ENCODE measurements around the gene NT5DC3. TPM values are rescaled to one million over a fixed set of nuclear protein-coding genes. Genes with fewer than 3 reads are reported as not detected.

NT5DC3 gene
- total and polyA plus RNA-seq, 3 experiments from 2014 or later = 0.93 to 10.0 (median 9.9) TPM

DNA sequence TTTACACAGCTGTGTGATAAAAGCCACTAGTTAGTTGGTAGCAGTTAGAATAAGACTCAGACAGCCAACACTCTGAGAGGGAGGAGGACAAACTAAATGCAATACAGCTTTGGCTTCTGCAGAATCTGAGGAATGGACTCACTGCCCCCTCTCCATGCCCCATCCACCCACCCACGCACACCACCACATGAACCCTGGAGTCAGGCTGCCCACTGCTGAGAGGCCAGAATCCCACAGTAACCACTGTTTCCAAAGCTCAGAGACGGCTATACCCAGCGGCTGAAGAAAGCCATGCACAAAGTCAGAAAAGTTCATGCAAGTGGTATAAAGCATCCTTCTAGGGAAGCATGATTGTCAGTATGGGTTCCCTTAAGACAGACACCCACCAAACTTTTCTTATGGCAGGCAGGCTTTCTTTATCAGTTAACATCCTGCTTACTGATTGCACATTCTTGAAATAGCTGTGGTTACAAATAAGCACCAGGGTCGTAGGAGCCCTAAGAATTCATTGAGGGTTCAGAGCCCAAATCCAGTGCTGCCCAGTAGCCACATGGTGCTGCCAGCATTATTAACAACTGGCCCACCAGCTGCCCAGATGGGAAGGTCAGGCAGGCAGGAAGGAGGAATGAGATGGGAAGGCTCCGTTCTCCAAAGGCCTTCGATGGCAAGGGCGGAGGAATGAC, 61.5 kb downstream of the NT5DC3 start:
- POLR2A ChIA-PET = no interaction called here
- no peaks in the 10 kb centered on the region for H3K36me3 ChIP-seq (ENCODE audit: insufficient read depth, low read length)
- H3K27ac ChIP-seq (ENCODE audit: low read depth, low read length) = no peak overlapping the region
- no peaks in the 10 kb centered on the region for H3K4me1 Mint-ChIP-seq
- H3K27me3 Mint-ChIP-seq = no peaks in the 10 kb centered on the region
- H3K4me1 ChIP-seq (ENCODE audit: insufficient read depth, low read length) = no peaks in the 10 kb centered on the region
- CTCF ChIA-PET = interaction anchor here (1.2 kb wide), 1 partner anchor 10 kb away, joined by 3 read pairs; no protein-coding TSS in a partner anchor
- H3K9me3 Mint-ChIP-seq = no peaks in the 10 kb centered on the region
- peaks cover 26 to 69% (median 32%) of the 10 kb centered on the region in 3 donors for H3K36me3 Mint-ChIP-seq
- no peak overlapping the region for H3K4me3 ChIP-seq (ENCODE audit: low read length)
- H3K9me3 ChIP-seq (ENCODE audit: low read length) = no peaks in the 10 kb centered on the region
- DNase-seq = no peak
- H3K4me3 Mint-ChIP-seq = no peak overlapping the region
- no peaks in the 10 kb centered on the region for H3K27me3 ChIP-seq (ENCODE audit: insufficient read depth, low read length, poor library complexity, severe bottlenecking)
- H3K27ac Mint-ChIP-seq = peak overlapping the region in 1 of 8 donors; percentile 38

DNA sequence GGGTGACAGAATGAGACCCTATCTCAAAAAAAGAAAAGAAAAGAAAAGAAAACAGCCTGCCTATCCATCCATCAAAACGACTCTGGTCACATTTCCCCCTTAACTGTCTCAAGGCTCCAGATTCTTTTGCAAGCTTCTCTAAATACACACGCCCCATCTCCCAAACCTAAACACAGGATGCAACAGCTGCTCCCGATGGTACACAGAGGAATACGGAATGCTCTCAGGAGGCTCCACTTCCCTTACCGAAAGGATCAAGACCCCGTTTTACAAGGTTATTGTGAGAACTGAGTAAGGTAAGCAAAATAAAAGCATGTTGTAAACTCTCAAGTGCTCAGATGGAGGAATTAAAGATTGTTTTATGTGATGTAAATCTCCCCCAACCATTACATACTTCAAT, 62.3 kb downstream of the NT5DC3 start:
- no peak overlapping the region for H3K27ac ChIP-seq (ENCODE audit: low read depth, low read length)
- H3K9me3 ChIP-seq (ENCODE audit: low read length) = no peaks in the 10 kb centered on the region
- H3K4me3 ChIP-seq (ENCODE audit: low read length) = no peak overlapping the region
- no peaks in the 10 kb centered on the region for H3K4me1 Mint-ChIP-seq
- H3K4me3 Mint-ChIP-seq = no peak overlapping the region
- CTCF ChIA-PET = no interaction called here
- no peaks in the 10 kb centered on the region for H3K4me1 ChIP-seq (ENCODE audit: insufficient read depth, low read length)
- H3K36me3 Mint-ChIP-seq = peaks cover 19 to 61% (median 30%) of the 10 kb centered on the region in 3 donors
- DNase-seq = no peak
- no peaks in the 10 kb centered on the region for H3K36me3 ChIP-seq (ENCODE audit: insufficient read depth, low read length)
- no peaks in the 10 kb centered on the region for H3K27me3 ChIP-seq (ENCODE audit: insufficient read depth, low read length, poor library complexity, severe bottlenecking)
- H3K27ac Mint-ChIP-seq = peak overlapping the region in 1 of 8 donors; percentile 42
- POLR2A ChIA-PET = no interaction called here
- H3K9me3 Mint-ChIP-seq = no peaks in the 10 kb centered on the region
- H3K27me3 Mint-ChIP-seq = no peaks in the 10 kb centered on the region

DNA sequence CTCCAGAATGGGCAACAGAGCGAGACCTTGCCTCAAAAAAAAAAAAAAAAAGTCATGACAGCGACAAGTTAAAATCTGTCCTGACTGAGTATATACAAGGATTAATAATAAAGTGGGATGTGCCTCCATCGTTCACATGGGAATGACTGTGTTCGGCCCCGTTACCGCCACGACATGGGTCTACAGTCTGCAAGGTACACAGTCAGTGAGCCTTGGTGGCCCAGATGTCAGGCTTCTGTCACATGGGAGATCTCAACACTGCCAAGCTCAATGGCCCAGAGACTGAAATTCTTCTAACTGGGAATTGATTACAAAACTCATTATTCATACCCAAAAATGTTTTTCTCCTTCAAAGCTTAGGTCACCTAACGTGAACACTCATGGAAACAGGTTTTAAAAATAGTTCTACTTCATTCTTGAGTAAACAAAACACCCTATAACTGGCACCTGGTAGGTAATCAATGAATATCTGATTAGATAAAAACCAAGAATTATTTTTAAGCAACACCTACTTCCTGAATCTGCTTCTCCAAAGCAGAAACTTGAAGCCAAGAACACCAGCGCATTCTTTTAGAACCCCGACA, 66.0 kb downstream of the NT5DC3 start:
- H3K4me3 Mint-ChIP-seq = no peak overlapping the region
- H3K27ac Mint-ChIP-seq = peak overlapping the region in 1 of 8 donors; percentile 35
- no peak for DNase-seq
- no peaks in the 10 kb centered on the region for H3K36me3 ChIP-seq (ENCODE audit: insufficient read depth, low read length)
- H3K9me3 Mint-ChIP-seq = no peaks in the 10 kb centered on the region
- H3K27me3 Mint-ChIP-seq = no peaks in the 10 kb centered on the region
- POLR2A ChIA-PET = no interaction called here
- H3K9me3 ChIP-seq (ENCODE audit: low read length) = no peaks in the 10 kb centered on the region
- H3K27me3 ChIP-seq (ENCODE audit: insufficient read depth, low read length, poor library complexity, severe bottlenecking) = no peaks in the 10 kb centered on the region
- CTCF ChIA-PET = no interaction called here
- H3K27ac ChIP-seq (ENCODE audit: low read depth, low read length) = no peak overlapping the region
- no peaks in the 10 kb centered on the region for H3K4me1 ChIP-seq (ENCODE audit: insufficient read depth, low read length)
- no peaks in the 10 kb centered on the region for H3K4me1 Mint-ChIP-seq
- no peak overlapping the region for H3K4me3 ChIP-seq (ENCODE audit: low read length)
- peaks cover 10 to 46% (median 24%) of the 10 kb centered on the region in 3 donors for H3K36me3 Mint-ChIP-seq

DNA sequence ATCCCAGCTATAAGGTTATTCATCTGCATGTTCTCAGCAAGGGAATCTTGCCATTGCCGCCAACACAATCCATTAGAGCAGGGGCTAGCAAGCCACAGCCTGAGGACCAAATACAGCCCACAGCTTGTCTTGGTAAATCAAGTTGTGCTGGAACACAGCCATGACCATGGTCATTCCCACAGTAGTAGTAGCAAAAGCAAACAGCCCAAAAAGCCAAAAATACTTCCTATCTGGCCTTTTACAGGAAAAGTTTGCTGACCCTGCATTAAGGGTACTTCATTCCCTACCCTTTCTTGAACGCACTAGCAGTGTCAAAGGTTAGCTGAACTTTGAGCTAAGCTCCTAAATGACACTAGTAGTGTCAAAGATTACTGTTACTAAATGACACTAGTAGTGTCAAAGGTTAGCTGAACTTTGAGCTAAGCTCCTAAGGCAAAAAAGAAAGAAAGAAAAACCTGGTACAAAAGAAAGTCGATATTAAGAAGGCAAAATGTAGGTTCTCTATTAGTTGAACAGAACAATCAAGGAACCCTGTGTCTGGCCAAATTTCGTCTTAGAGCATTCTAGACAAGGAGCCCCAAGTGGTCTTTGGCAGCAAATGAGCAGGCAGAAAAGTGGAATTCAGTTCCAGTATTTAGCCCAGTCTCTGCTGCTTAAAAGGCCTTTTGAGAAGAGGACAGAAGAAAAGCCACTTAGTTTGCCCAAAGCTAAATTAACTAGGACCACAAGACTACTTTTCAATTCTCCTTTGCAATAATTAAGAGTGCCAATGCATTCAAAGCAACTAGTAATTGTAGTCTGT, 67.7 kb downstream of the NT5DC3 start:
- CTCF ChIA-PET = interaction anchor here (1.5 kb wide), 1 partner anchor 8 kb away, joined by 4 read pairs; no protein-coding TSS in a partner anchor
- H3K4me3 Mint-ChIP-seq = no peak overlapping the region
- POLR2A ChIA-PET = no interaction called here
- H3K4me1 Mint-ChIP-seq = no peaks in the 10 kb centered on the region
- H3K9me3 Mint-ChIP-seq = no peaks in the 10 kb centered on the region
- no peaks in the 10 kb centered on the region for H3K4me1 ChIP-seq (ENCODE audit: insufficient read depth, low read length)
- H3K36me3 ChIP-seq (ENCODE audit: insufficient read depth, low read length) = no peaks in the 10 kb centered on the region
- H3K27ac ChIP-seq (ENCODE audit: low read depth, low read length) = no peak overlapping the region
- no peak overlapping the region for H3K27ac Mint-ChIP-seq
- H3K4me3 ChIP-seq (ENCODE audit: low read length) = no peak overlapping the region
- H3K27me3 ChIP-seq (ENCODE audit: insufficient read depth, low read length, poor library complexity, severe bottlenecking) = no peaks in the 10 kb centered on the region
- peaks cover 0 to 31% (median 19%) of the 10 kb centered on the region in 3 donors for H3K36me3 Mint-ChIP-seq
- H3K9me3 ChIP-seq (ENCODE audit: low read length) = no peaks in the 10 kb centered on the region
- no peaks in the 10 kb centered on the region for H3K27me3 Mint-ChIP-seq
- no peak for DNase-seq

DNA sequence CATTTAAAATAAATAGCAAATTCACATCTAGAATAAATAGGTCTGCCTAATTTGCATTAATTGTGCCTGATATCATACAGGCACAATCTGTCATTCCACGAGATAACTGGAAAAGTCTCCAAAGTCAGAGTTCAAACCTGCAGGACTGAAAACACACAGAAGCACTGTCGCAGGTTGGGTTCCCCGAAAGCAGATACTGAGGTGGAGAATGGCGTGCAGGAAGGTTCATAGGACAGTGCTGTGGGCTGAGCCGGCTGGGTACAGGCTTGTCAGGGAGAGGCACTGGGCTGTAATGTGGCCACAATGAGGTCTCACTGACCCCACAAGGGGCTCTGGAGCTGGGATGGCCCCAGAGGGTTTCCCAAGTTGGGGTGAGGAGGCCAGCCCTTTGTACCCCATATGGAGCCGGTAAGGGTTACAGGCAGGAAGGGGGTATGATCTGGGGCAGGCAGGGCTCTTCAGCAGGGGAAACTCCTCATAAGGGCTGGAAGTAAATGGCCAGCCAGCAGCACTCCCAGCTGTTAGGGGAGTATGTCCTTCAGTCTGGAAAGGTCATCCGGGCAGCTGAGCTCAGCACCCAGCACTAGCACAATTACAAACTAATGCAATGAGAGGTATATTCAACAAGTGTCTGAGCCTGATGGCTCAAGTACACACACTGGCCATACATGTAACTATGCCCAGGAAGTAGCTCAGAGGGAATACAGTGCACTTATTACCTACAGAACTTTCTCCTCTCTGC, 68.5 kb downstream of the NT5DC3 start:
- no peak for DNase-seq
- Histone ChIP-seq H3K4me3 (ENCODE audit: low read length) (no peak overlapping the region), H3K27ac (ENCODE audit: low read depth, low read length) (no peak overlapping the region), H3K9me3 (ENCODE audit: low read length) (no peaks in the 10 kb centered on the region), H3K36me3 (ENCODE audit: insufficient read depth, low read length) (no peaks in the 10 kb centered on the region), H3K4me1 (ENCODE audit: insufficient read depth, low read length) (no peaks in the 10 kb centered on the region), H3K27me3 (ENCODE audit: insufficient read depth, low read length, poor library complexity, severe bottlenecking) (no peaks in the 10 kb centered on the region)
- POLR2A ChIA-PET = no interaction called here
- Mint-ChIP-seq H3K4me1 (no peaks in the 10 kb centered on the region), H3K36me3 (peaks cover 0 to 25% (median 15%) of the 10 kb centered on the region in 3 donors), H3K9me3 (no peaks in the 10 kb centered on the region), H3K4me3 (no peak overlapping the region), H3K27me3 (no peaks in the 10 kb centered on the region), H3K27ac (peak overlapping the region in 1 of 8 donors; percentile 12)
- CTCF ChIA-PET = interaction anchor here (1.5 kb wide), 1 partner anchor 9 kb away, joined by 4 read pairs; no protein-coding TSS in a partner anchor

DNA sequence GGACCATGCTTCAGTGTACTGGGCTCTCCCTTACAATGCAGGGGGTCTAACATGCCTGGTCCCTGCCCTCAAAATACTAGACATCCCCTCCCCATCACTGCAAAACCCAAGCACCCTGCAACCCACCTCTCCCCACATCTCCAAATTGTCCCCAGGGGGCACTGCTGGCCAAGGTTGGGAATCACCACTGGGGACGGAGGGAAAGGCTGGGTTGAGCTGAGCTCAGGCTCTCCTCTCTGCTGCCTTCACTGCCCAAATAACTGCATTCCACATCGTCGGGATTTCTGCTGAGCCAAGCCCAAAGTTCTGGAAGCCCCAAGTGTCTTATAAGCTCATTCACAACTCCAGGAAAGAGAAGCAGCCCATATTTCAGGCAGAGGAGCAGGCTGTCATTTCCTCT, 69.6 kb downstream of the NT5DC3 start:
- Mint-ChIP-seq H3K9me3 (no peaks in the 10 kb centered on the region), H3K27ac (peak overlapping the region in 1 of 8 donors; percentile 26), H3K4me3 (no peak overlapping the region), H3K4me1 (no peaks in the 10 kb centered on the region), H3K27me3 (no peaks in the 10 kb centered on the region), H3K36me3 (peaks cover 2 to 20% (median 9%) of the 10 kb centered on the region in 3 donors)
- no peak overlapping the region for H3K27ac ChIP-seq (ENCODE audit: low read depth, low read length)
- no peak overlapping the region for H3K4me3 ChIP-seq (ENCODE audit: low read length)
- DNase-seq = no peak
- POLR2A ChIA-PET = no interaction called here
- no peaks in the 10 kb centered on the region for H3K9me3 ChIP-seq (ENCODE audit: low read length)
- H3K4me1 ChIP-seq (ENCODE audit: insufficient read depth, low read length) = no peaks in the 10 kb centered on the region
- CTCF ChIA-PET = no interaction called here
- no peaks in the 10 kb centered on the region for H3K27me3 ChIP-seq (ENCODE audit: insufficient read depth, low read length, poor library complexity, severe bottlenecking)
- no peaks in the 10 kb centered on the region for H3K36me3 ChIP-seq (ENCODE audit: insufficient read depth, low read length)

DNA sequence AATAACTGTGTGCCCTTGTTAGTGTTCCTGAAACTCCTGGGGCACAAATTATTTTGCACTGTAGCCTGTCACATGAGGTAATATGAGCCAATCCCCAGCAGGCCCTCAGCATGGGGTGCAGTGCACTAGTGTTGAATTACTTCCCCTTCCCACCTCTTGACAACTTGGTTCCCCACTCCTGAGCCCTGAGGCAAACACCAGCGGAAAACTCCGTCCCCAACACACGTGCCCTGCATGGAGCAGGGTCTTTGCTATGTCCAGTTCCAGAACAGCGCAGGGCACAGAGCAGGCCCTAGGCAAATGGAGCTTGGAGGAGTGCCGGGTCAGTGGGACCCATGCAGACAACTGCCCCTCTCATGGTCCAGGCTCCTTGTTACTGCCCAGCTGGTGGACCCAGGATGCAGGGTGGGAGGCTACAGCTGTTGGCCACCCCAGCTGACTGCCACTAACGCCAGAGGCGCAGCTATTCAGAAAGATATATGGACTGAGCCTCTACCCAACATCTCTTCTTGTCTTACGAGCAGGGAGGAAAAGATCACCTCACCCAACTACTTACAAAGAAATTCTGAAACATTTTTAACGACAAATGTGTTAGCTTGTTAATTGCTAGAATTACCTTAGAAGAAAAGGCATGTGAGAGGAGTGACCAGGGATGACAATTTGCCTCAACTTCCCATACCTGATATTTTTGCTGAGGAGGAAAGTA, 71.6 kb downstream of the NT5DC3 start:
- H3K4me1 ChIP-seq (ENCODE audit: insufficient read depth, low read length) = no peaks in the 10 kb centered on the region
- H3K36me3 ChIP-seq (ENCODE audit: insufficient read depth, low read length) = no peaks in the 10 kb centered on the region
- H3K4me3 ChIP-seq (ENCODE audit: low read length) = no peak overlapping the region
- peaks cover 4 to 18% (median 4%) of the 10 kb centered on the region in 3 donors for H3K36me3 Mint-ChIP-seq
- ChIA-PET CTCF (interaction anchor here (1.2 kb wide), 1 partner anchor 11 kb away, joined by 3 read pairs; no protein-coding TSS in a partner anchor), POLR2A (no interaction called here)
- DNase-seq = no peak
- H3K27me3 ChIP-seq (ENCODE audit: insufficient read depth, low read length, poor library complexity, severe bottlenecking) = no peaks in the 10 kb centered on the region
- no peaks in the 10 kb centered on the region for H3K4me1 Mint-ChIP-seq
- no peaks in the 10 kb centered on the region for H3K27me3 Mint-ChIP-seq
- H3K4me3 Mint-ChIP-seq = no peak overlapping the region
- H3K27ac ChIP-seq (ENCODE audit: low read depth, low read length) = no peak overlapping the region
- H3K27ac Mint-ChIP-seq = peak overlapping the region in 1 of 8 donors; percentile 60
- H3K9me3 Mint-ChIP-seq = no peaks in the 10 kb centered on the region
- no peaks in the 10 kb centered on the region for H3K9me3 ChIP-seq (ENCODE audit: low read length)

Measured in CD8-positive, alpha-beta memory T cell (primary cell).